K562 (cell line): ENCODE results near the gene LDLRAD3. TPM values are rescaled to one million over a fixed set of nuclear protein-coding genes. Genes with fewer than 3 reads are reported as not detected.

Experiments
- CBFA2T3 ChIP-seq: fragments of 450-650 bp; IDR thresholded peaks from 2 replicates; pipeline ENCODE4 v1.6.1; 2017
- CBFB ChIP-seq: sonication (generic); formaldehyde crosslinking; IDR thresholded peaks from 2 replicates; pipeline ENCODE4 v1.4.0; 2020; ENCODE audit warnings: mild to moderate bottlenecking, missing genetic modification reagents
- CEBPB ChIP-seq: fragments of 450-650 bp; IDR thresholded peaks from 2 replicates; pipeline ENCODE4 v1.6.1; 2016; ENCODE audit warnings: missing genetic modification characterization, missing compliant biosample characterization
- CTBP1 ChIP-seq: fragments of 450-650 bp; IDR thresholded peaks from 2 replicates; pipeline ENCODE4 v1.6.1; 2016; ENCODE audit warnings: borderline replicate concordance
- DNMT1 ChIP-seq: fragments of 450-650 bp; IDR thresholded peaks from 2 replicates; pipeline ENCODE4 v1.6.1; 2016; ENCODE audit warnings: antibody characterized with exemption, mild to moderate bottlenecking
- EHMT2 ChIP-seq: fragments of 450-650 bp; IDR thresholded peaks from 2 replicates; pipeline ENCODE4 v1.6.1; 2018; ENCODE audit warnings: antibody characterized with exemption
- GATA2 ChIP-seq: sonication (generic); formaldehyde crosslinking; IDR thresholded peaks from 2 replicates; pipeline ENCODE4 v1.4.0; 2020; ENCODE audit warnings: mild to moderate bottlenecking, missing genetic modification reagents
- GTF2F1 ChIP-seq: IDR thresholded peaks from 2 replicates; pipeline ENCODE4 v1.6.1; 2011; ENCODE audit warnings: low read depth, low read length, improper control_type of control experiment
- HDGF ChIP-seq: fragments of 450-650 bp; IDR thresholded peaks from 2 replicates; pipeline ENCODE4 v1.6.1; 2016
- KDM1A ChIP-seq, 2 experiments: fragments of 450-650 bp; IDR thresholded peaks; 2 replicates each; pipeline ENCODE4 v1.6.1; 2016; ENCODE audit warnings: mild to moderate bottlenecking in 2 of 2
- NFE2 ChIP-seq: IDR thresholded peaks from 2 replicates; pipeline ENCODE4 v1.6.1; 2014; ENCODE audit warnings: antibody characterized with exemption, low read depth
- PHF8 ChIP-seq: fragments of 200-600 bp; sonication (generic); IDR thresholded peaks from 2 replicates; pipeline ENCODE4 v1.6.1; 2012; ENCODE audit warnings: mixed run types, mild to moderate bottlenecking, inconsistent platforms, low read length, moderate library complexity, borderline replicate concordance
- RAD21 ChIP-seq, 2 experiments: fragments of 250-450 bp in 1 of 2; fragments of 450-650 bp in 1 of 2; sonication (Bioruptor Pico) in 1 of 2; formaldehyde crosslinking in 1 of 2; IDR thresholded peaks in 1 of 2; conservative IDR thresholded peaks in 1 of 2; 2 replicates each; pipeline versions ENCODE4 v1.4.0 to v1.8.0; 2020 to 2022; ENCODE audit warnings: mild to moderate bottlenecking in 2 of 2, moderate library complexity in 1 of 2
- RCOR1 ChIP-seq, 2 experiments: IDR thresholded peaks; 2 replicates each; pipeline ENCODE4 v1.6.1; 2012; ENCODE audit warnings: low read depth in 2 of 2, low read length in 2 of 2, borderline replicate concordance in 1 of 2, improper control_type of control experiment in 1 of 2
- ZBTB17 ChIP-seq: fragments of 450-650 bp; formaldehyde crosslinking; IDR thresholded peaks from 2 replicates; pipeline ENCODE4 v1.4.0; 2020; ENCODE audit warnings: mild to moderate bottlenecking
- ZNF12 ChIP-seq: sonication (generic); formaldehyde crosslinking; IDR thresholded peaks from 2 replicates; pipeline ENCODE4 v1.4.0; 2020; ENCODE audit warnings: mild to moderate bottlenecking, missing genetic modification reagents
- ZNF133 ChIP-seq: fragments of 250-450 bp; sonication (Bioruptor Pico); IDR thresholded peaks from 2 replicates; pipeline ENCODE4 v1.4.0; 2020; ENCODE audit warnings: mild to moderate bottlenecking
- ZNF311 ChIP-seq: fragments of 250-450 bp; sonication (Bioruptor Pico); IDR thresholded peaks from 2 replicates; pipeline ENCODE4 v1.4.0; 2020; ENCODE audit warnings: mild to moderate bottlenecking, moderate library complexity
- ZNF830 ChIP-seq: fragments of 250-450 bp; sonication (Bioruptor Pico); IDR thresholded peaks from 2 replicates; pipeline ENCODE4 v1.5.0; 2021; ENCODE audit warnings: mild to moderate bottlenecking
- ZSCAN32 ChIP-seq: fragments of 450-650 bp; formaldehyde crosslinking; IDR thresholded peaks from 2 replicates; pipeline ENCODE4 v1.4.0; 2020; ENCODE audit warnings: mild to moderate bottlenecking, moderate library complexity
- polyA plus RNA-seq, 8 experiments: library from polyadenylated mRNA; depleted of rRNA in 4 of 8; stranded (reverse) in 5 of 8; unstranded in 3 of 8; fragments of >200 nt; fragmentation: Nextera tagmentation in 2 of 8; fragmentation: Illumina TruSeq in 1 of 8; extraction: Ambion mirVana in 2 of 8; extraction: Trizol in 1 of 8; gene quantifications; 2 replicates each; pipeline versions ENCODE4 v1.2.1 to v1.2.3, GENCODE V29; 2011 to 2014; ENCODE audit warnings: inconsistent platforms in 1 of 8, missing spikeins in 1 of 8
- total RNA-seq, 7 experiments: library from RNA; depleted of rRNA in 6 of 7; stranded (reverse); fragments of >200 nt in 6 of 7; fragmentation: Illumina TruSeq in 2 of 7; extraction: Trizol in 2 of 7; gene quantifications; 2 replicates each; pipeline versions ENCODE4 v1.2.1 to v1.2.3, GENCODE V29; 2011 to 2021; ENCODE audit warnings: low replicate concordance in 1 of 7
- TF ChIP-seq, protein P1 (sequence below): fragments of 450-650 bp; IDR thresholded peaks from 2 replicates; pipeline ENCODE4 v1.6.1; 2017; ENCODE audit warnings: antibody characterized with exemption
- TF ChIP-seq, protein P2 (sequence below): fragments of 450-650 bp; formaldehyde crosslinking; IDR thresholded peaks from 2 replicates; pipeline ENCODE4 v1.4.0; 2020; ENCODE audit warnings: mild to moderate bottlenecking, mixed read lengths
- TF ChIP-seq, protein P3 (sequence below): sonication (generic); formaldehyde crosslinking; IDR thresholded peaks from 2 replicates; pipeline ENCODE4 v1.8.0; 2022; ENCODE audit warnings: missing genetic modification reagents, mild to moderate bottlenecking, borderline replicate concordance
- TF ChIP-seq, protein P4 (sequence below): fragments of 250-450 bp; sonication (Bioruptor Pico); IDR thresholded peaks from 2 replicates; pipeline ENCODE4 v1.8.0; 2021; ENCODE audit warnings: mild to moderate bottlenecking, moderate library complexity

The LDLRAD3 gene
- total and polyA plus RNA-seq, 9 of the 15 experiments (the other 6 are each of a cell fraction or from before 2014, with no cell fraction given), result 0.73 to 7.2 (median 3.5) TPM

DNA sequence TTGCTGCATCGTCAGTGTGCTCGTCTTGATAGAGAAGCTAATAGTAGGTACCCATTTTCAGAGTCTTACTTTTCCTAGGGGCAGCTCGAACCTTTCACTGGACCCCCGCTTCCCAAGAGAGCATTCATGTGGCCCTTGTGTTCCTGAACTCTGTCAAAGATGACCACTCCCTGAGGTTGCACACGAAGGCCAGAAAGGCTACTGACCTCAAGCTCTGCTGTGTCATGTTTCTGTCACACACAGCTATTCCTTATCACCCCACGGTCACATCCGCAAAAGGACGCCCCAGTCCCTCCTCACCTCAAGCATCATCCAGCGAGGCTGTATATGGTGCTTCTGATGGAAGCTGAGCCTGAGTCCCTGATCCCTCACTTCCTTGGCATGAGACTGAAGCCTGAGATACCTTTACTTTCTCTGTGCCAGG lies 171.5 kb downstream of the LDLRAD3 start (continued):
- TF ChIP-seq, protein P1, sequence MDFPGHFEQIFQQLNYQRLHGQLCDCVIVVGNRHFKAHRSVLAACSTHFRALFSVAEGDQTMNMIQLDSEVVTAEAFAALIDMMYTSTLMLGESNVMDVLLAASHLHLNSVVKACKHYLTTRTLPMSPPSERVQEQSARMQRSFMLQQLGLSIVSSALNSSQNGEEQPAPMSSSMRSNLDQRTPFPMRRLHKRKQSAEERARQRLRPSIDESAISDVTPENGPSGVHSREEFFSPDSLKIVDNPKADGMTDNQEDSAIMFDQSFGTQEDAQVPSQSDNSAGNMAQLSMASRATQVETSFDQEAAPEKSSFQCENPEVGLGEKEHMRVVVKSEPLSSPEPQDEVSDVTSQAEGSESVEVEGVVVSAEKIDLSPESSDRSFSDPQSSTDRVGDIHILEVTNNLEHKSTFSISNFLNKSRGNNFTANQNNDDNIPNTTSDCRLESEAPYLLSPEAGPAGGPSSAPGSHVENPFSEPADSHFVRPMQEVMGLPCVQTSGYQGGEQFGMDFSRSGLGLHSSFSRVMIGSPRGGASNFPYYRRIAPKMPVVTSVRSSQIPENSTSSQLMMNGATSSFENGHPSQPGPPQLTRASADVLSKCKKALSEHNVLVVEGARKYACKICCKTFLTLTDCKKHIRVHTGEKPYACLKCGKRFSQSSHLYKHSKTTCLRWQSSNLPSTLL, result no peak
- TF ChIP-seq ZNF12 (CRISPR knock-in tag), result no peak
- TF ChIP-seq ZNF133 (CRISPR knock-in tag), result no peak
- TF ChIP-seq PHF8, result no peak
- TF ChIP-seq RAD21 (CRISPR knock-in tag; conservative IDR thresholded peaks at IDR 0.05 in 1 of 2, IDR thresholded peaks at IDR 0.05 in 1 of 2), result peak in 1 of 2 experiments; percentile 6; a peak in 1 of 4 replicates
- no peak for TF ChIP-seq HDGF
- no peak for TF ChIP-seq CBFB
- 0 out of 2 replicates have a peak, but pooled peaks have one; percentile 5 for TF ChIP-seq GATA2 (CRISPR knock-in tag)
- TF ChIP-seq, protein P2, sequence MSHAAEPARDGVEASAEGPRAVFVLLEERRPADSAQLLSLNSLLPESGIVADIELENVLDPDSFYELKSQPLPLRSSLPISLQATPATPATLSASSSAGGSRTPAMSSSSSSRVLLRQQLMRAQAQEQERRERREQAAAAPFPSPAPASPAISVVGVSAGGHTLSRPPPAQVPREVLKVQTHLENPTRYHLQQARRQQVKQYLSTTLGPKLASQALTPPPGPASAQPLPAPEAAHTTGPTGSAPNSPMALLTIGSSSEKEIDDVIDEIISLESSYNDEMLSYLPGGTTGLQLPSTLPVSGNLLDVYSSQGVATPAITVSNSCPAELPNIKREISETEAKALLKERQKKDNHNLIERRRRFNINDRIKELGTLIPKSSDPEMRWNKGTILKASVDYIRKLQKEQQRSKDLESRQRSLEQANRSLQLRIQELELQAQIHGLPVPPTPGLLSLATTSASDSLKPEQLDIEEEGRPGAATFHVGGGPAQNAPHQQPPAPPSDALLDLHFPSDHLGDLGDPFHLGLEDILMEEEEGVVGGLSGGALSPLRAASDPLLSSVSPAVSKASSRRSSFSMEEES (CRISPR knock-in tag), result no peak
- no peak for TF ChIP-seq ZSCAN32 (CRISPR knock-in tag)
- TF ChIP-seq CBFA2T3, result peak; percentile 69
- TF ChIP-seq CEBPB (tag), result 0 out of 2 replicates have a peak, but pooled peaks have one; percentile 11
- peak in 1 of 2 experiments; percentile 99 for TF ChIP-seq RCOR1 (IDR thresholded peaks at IDR 0.05; ENCODE audit: borderline replicate concordance in 1 of 2, low read depth in 2 of 2, low read length in 2 of 2)
- no peak for TF ChIP-seq EHMT2
- TF ChIP-seq KDM1A (IDR thresholded peaks at IDR 0.05), result peak; percentile 81 to 89
- TF ChIP-seq ZBTB17 (CRISPR knock-in tag), result 0 out of 2 replicates have a peak, but pooled peaks have one; percentile 18
- TF ChIP-seq CTBP1, result peak; percentile 99
- no peak for TF ChIP-seq ZNF311 (CRISPR knock-in tag)
- no peak for TF ChIP-seq GTF2F1
- TF ChIP-seq, protein P3, sequence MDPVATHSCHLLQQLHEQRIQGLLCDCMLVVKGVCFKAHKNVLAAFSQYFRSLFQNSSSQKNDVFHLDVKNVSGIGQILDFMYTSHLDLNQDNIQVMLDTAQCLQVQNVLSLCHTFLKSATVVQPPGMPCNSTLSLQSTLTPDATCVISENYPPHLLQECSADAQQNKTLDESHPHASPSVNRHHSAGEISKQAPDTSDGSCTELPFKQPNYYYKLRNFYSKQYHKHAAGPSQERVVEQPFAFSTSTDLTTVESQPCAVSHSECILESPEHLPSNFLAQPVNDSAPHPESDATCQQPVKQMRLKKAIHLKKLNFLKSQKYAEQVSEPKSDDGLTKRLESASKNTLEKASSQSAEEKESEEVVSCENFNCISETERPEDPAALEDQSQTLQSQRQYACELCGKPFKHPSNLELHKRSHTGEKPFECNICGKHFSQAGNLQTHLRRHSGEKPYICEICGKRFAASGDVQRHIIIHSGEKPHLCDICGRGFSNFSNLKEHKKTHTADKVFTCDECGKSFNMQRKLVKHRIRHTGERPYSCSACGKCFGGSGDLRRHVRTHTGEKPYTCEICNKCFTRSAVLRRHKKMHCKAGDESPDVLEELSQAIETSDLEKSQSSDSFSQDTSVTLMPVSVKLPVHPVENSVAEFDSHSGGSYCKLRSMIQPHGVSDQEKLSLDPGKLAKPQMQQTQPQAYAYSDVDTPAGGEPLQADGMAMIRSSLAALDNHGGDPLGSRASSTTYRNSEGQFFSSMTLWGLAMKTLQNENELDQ (CRISPR knock-in tag), result no peak
- TF ChIP-seq NFE2, result peak; percentile 96
- TF ChIP-seq DNMT1, result no peak
- no peak for TF ChIP-seq ZNF830 (CRISPR knock-in tag)
- TF ChIP-seq, protein P4, sequence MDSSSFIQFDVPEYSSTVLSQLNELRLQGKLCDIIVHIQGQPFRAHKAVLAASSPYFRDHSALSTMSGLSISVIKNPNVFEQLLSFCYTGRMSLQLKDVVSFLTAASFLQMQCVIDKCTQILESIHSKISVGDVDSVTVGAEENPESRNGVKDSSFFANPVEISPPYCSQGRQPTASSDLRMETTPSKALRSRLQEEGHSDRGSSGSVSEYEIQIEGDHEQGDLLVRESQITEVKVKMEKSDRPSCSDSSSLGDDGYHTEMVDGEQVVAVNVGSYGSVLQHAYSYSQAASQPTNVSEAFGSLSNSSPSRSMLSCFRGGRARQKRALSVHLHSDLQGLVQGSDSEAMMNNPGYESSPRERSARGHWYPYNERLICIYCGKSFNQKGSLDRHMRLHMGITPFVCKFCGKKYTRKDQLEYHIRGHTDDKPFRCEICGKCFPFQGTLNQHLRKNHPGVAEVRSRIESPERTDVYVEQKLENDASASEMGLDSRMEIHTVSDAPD, result no peak
